NT2/D1 (cell line): ENCODE results near the gene LIN7A.

Experiments
- SUZ12 ChIP-seq: IDR thresholded peaks from 2 replicates; pipeline ENCODE4 v1.6.1; 2011; ENCODE audit not compliant: insufficient read length, insufficient read depth; ENCODE audit errors: extremely low read depth
- YY1 ChIP-seq: IDR thresholded peaks from 2 replicates; pipeline ENCODE4 v1.6.1; 2011; ENCODE audit not compliant: insufficient read length, insufficient read depth
- ZNF274 ChIP-seq: IDR thresholded peaks from 2 replicates; pipeline ENCODE4 v1.6.1; 2011; ENCODE audit warnings: mild to moderate bottlenecking, low read depth, low read length

GRCh38 chr12:80792861-80793260 lies 144.9 kb downstream of the LIN7A start:
- no peak for TF ChIP-seq ZNF274
- TF ChIP-seq YY1: no peak
- no peak for TF ChIP-seq SUZ12
